ENCODE data around the gene SERINC2. TPM values are rescaled to one million over a fixed set of nuclear protein-coding genes. Genes with fewer than 3 reads are reported as not detected.
A peak's percentile ranks its signal among the peaks of the same experiment; 100 is the strongest.

SERINC2 gene
- total and polyA plus RNA-seq, 10 of the 15 experiments (the other 5 are each of a cell fraction or from before 2014, with no cell fraction given) = 0.02 to 9.4 (median 0.50) TPM

DNA sequence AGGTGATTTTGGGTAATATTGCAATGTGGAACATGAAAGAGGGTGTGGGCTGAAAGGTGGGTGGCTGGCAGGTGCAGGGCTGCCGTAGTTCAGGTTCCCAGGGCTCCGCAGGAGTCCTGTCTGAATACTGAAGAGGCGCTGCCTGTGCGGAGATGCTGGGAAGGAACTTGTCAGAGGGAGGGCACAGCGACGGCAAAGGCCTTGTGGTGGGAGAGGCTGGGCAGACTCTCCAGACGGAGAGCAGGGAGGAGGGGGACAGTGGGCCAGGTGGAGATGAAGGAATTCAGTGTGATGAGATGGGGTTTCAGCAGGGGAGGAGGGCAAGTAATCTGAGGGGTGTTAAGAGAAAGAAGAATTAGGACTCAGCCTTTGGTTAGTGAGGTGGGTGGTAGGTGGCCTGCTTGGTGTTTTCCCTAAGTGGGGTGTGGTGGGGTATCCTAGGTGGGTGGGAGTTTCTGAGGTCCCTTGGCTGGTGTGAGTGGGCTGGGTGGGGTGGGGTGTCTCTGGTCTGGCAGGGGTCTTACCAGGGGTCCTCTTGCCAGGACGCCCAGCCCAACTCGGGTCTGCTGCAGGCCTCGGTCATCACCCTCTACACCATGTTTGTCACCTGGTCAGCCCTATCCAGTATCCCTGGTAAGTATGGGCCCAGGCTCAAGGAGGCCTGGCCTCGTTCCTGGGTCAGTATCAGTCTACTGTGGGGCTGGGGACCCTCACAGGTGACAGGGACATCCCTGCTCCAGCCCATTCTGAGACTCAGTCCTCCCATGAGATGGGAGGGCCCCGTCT, 15.6 kb downstream of the SERINC2 start (continued):
- TF ChIP-seq, protein P1, sequence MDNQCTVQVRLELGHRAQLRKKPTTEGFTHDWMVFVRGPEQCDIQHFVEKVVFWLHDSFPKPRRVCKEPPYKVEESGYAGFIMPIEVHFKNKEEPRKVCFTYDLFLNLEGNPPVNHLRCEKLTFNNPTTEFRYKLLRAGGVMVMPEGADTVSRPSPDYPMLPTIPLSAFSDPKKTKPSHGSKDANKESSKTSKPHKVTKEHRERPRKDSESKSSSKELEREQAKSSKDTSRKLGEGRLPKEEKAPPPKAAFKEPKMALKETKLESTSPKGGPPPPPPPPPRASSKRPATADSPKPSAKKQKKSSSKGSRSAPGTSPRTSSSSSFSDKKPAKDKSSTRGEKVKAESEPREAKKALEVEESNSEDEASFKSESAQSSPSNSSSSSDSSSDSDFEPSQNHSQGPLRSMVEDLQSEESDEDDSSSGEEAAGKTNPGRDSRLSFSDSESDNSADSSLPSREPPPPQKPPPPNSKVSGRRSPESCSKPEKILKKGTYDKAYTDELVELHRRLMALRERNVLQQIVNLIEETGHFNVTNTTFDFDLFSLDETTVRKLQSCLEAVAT (IDR thresholded peaks at IDR 0.05) = peak; percentile 69; the same call in 1 of the 2 replicates
- TF ChIP-seq NFXL1 (IDR thresholded peaks at IDR 0.05; ENCODE audit: borderline replicate concordance) (no peak), NFYA (IDR thresholded peaks at IDR 0.05; ENCODE audit: borderline replicate concordance, low read depth, low read length) (no peak), PAX8 (IDR thresholded peaks at IDR 0.05) (no peak), SIN3A (IDR thresholded peaks at IDR 0.05; ENCODE audit: low read depth, low read length) (no peak), CHD2 (IDR thresholded peaks at IDR 0.05; ENCODE audit: borderline replicate concordance, low read depth, low read length) (no peak), NFYB (IDR thresholded peaks at IDR 0.05; ENCODE audit: insufficient read depth, low read depth, low read length) (no peak)
- TF ChIP-seq, protein P2, sequence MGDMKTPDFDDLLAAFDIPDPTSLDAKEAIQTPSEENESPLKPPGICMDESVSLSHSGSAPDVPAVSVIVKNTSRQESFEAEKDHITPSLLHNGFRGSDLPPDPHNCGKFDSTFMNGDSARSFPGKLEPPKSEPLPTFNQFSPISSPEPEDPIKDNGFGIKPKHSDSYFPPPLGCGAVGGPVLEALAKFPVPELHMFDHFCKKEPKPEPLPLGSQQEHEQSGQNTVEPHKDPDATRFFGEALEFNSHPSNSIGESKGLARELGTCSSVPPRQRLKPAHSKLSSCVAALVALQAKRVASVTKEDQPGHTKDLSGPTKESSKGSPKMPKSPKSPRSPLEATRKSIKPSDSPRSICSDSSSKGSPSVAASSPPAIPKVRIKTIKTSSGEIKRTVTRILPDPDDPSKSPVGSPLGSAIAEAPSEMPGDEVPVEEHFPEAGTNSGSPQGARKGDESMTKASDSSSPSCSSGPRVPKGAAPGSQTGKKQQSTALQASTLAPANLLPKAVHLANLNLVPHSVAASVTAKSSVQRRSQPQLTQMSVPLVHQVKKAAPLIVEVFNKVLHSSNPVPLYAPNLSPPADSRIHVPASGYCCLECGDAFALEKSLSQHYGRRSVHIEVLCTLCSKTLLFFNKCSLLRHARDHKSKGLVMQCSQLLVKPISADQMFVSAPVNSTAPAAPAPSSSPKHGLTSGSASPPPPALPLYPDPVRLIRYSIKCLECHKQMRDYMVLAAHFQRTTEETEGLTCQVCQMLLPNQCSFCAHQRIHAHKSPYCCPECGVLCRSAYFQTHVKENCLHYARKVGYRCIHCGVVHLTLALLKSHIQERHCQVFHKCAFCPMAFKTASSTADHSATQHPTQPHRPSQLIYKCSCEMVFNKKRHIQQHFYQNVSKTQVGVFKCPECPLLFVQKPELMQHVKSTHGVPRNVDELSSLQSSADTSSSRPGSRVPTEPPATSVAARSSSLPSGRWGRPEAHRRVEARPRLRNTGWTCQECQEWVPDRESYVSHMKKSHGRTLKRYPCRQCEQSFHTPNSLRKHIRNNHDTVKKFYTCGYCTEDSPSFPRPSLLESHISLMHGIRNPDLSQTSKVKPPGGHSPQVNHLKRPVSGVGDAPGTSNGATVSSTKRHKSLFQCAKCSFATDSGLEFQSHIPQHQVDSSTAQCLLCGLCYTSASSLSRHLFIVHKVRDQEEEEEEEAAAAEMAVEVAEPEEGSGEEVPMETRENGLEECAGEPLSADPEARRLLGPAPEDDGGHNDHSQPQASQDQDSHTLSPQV (IDR thresholded peaks at IDR 0.05) = no peak
